ENCODE results near the gene OR10H1.
"Not testable (repeated sequence)": the region's sequence is repeated elsewhere in the genome, so short reads cannot be mapped to it uniquely, and the experiment has no call there.

Gene OR10H1

GRCh38 chr19:15815306-15815705 lies at the start of gene OR10H1:
Gene OR10H1 (minus strand): TSS chr19:15815664. CDS start chr19:15808037, 7,627 bp downstream.
- DNase-seq = no peak

DNA sequence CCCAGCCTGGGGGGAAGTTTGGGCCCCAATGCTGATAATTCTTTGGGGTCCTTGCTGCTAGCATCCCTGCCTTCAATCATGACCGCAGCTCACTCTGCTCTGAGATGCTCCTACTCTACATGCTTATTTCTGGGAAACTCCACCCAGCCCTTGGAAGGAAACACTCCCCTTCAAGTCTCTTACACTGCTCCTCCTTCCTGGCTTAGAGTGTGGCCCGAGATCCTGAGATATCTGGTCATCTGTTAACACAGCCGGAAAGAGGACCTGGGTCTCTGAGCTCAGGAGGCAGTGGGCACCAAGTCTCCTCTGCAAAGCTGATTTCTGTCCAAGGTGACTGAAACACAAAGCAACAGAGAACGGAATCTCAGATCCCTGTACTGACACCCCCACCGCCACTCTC lies 49.4 kb upstream of the OR10H1 start:
- DNase-seq = no peak

- DNase-seq = no peak
Observed at GRCh38 chr19:15863272-15863671, 47.8 kb upstream of the OR10H1 start.

DNA sequence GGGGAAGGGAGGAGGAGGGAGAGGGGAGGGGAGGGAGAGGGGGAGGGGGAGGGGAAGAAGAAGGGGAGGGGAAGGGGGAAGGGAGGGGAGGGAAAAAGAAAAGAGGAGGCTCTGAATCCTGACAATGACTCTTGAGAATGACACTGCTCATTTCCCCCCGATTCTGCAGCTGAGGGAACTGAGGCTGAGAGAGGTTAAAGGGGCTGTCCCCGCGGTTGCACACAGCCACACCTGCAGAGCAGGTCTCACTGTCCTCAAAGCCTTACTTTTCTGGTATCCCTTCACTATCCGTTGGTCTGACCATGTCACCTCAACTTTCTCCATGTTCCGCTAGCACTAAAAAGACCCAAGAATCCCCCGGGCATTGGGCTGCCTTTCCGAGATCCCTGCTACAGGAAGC lies 47.0 kb upstream of the OR10H1 start:
- no peak for DNase-seq

DNA sequence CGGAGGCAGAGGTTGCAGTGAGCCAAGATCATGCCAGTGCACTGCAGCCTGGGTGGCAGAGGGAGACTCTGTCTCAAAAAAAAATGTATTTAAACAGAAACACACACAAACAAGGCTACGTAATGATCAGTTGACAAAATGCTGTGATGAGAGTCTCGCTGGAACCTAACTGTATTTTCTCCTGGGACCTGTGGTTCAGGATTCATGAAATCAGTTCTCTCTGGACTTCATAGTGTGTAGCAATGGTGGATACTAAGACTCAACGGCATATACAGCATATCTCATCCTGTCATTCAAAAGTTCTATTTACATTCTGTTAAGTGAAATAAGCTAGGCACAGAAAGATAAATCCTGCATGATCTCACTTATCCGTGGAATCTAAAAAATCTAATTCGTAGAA lies 45.1 kb upstream of the OR10H1 start:
- no peak for DNase-seq

GRCh38 chr19:15859187-15859586 lies 43.7 kb upstream of the OR10H1 start:
- no peak for DNase-seq

GRCh38 chr19:15850385-15850784 lies 34.9 kb upstream of the OR10H1 start:
- DNase-seq = no peak

DNA sequence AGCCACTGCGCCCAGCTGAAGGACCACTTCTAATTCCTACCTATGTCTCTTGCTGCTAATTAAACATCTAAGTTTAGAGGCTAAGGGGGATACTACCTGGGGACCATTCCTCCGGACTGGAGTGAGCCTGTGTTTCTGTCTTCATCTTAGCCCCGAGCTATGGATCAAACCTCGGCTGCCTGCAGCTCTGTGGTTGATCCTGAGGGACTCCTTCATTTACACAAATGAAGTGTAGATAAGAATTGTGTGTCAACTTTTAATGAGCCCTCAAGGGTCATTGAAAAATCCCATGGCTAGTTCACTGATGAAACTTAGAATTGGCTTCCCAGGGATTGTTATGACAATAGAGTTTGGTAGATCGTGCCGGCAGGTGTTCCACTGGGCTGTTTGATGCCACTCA lies 31.5 kb upstream of the OR10H1 start:
- DNase-seq = no peak

DNA sequence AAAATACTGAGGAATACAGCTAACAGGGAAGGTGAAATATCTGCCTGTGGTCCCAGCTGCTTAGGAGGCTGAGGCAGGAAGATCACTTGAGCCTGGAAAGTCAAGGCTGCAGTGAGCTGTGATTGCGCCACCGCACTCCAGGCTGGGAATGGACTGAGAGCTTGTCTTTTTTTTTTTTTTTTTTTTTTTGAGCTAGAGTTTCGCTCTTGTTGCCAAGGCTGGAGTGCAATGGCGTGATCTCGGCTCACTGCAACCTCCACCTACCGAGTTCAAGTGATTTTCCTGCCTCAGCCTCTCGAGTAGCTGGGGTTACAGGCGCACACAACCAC lies 28.4 kb upstream of the OR10H1 start:
- DNase-seq = not testable (repeated sequence)

GRCh38 chr19:15843203-15843893 lies 27.9 kb upstream of the OR10H1 start:
- DNase-seq = no peak

- no peak for DNase-seq
Observed at GRCh38 chr19:15841875-15842569, 26.6 kb upstream of the OR10H1 start.

DNA sequence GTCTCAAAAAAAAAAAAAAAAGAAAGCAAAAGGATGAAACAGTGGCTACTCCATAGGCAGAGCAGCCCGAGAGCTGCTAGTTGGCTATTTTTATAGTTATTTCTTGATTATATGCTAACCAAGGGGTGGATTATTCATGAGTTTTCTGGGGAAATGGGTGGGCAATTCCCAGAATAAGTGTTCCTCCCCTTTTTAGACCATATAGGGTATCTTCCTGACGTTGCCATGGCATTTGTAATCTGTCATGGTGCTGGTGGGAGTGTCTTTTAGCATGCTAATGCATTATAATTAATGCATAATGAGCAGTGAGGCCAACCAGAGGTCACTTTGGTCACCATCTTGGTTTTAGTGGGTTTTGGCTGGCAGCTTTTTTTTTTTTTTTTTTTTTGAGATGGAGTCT lies 25.4 kb upstream of the OR10H1 start:
- no peak for DNase-seq

DNA sequence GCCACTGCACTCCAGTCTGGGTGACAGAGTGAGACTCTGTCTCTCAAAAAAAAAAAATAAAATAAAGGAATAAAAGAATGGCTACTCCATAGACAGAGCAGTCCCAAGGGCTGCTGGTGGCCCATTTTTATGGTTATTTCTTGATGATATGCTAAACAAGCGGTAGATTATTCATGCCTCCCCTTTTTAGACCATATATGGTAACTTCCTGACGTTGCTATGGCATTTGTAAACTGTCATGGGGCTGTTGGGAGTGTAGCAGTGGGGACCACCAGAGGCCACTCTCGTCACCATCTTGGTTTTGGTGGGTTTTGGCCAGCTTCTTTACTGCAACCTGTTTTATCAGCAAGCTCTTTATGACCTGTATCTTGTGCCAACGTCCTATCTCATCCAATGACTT lies 24.4 kb upstream of the OR10H1 start:
- not testable (repeated sequence) for DNase-seq

DNA sequence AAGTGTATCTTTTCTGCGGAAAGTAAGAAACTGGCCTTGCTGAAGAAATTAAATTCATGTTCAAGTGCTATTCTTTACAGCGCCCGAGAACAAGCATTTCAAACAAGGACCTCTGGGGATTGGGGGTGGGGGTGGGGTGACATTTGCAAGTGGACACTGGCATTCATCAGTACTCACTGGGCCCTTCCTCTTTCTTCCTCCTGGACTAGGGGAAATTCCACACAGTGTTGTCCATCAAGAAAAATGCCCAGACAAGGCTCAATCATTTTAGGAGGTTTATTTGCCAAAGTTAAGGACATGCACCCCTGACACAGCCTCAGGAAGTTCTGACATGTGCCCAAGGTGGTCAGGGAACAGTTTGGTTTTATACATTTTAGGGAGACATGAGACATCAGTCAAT lies 22.9 kb upstream of the OR10H1 start:
- DNase-seq = no peak

GRCh38 chr19:15837221-15837731 lies 21.8 kb upstream of the OR10H1 start:
- DNase-seq = no peak

DNA sequence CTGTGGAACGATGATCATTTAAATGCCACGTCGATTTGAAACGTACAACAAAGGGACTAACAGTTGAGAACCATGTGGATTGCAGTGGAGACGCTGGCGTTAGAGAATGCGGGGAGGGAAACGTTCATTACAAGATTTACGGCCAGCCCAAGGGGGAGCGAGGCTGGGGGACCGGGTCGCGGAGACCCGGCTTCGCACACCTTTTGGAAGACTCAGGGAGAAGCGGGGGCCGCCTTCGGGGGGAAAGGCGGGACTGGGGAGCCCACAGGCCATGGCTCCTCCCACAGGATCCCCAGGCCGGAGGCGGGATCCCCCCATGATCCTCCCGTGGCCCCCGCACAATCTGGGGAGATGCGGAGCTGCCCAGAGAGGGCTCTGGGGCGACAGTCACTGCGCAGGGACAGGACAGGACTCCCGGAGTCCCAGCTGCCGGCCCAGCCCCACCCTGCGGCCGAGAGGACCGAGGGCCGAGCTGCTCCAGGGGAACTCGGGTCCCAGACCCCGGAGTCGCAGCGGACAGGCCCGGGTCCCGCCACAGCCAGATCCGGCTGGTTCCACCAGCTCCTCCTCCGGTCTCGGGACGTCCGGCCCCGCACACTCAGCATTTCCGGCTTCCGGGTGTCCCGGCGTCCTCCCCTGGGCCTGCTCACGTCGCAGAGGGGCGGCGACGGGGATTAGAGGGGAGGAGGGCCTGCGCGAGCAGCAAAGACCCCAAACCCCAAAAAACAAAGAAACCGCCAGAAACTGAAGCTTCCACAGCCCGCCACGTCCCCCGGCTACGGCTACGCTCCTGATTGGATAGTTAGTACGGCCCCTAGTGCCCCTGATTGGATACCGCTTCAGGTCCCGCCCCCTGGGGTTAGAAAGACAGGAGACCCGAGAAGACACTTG lies 21.1 kb upstream of the OR10H1 start:
- peak; percentile 96 for DNase-seq

GRCh38 chr19:15835565-15836329 lies 20.3 kb upstream of the OR10H1 start:
- DNase-seq = peak; percentile 2

DNA sequence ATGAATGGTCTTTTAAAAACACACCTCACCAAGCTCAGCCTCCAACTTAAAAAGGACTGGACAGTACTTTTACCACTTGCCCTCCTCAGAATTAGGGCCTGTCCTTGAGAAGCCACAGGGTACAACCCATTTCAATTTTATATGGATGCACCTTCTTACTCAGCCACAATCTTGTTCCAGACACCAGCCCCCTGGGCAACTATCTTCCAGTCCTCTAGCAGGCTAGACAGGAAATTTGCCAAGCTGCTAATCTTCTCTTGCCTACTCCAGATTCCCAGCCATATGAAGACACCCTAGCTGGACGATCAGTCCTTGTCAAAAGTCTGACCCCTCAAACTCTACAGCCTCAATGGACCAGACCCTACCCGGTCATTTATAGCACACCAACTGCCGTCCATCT lies 18.8 kb upstream of the OR10H1 start:
- DNase-seq = not testable (repeated sequence)

- no peak for DNase-seq
Observed at GRCh38 chr19:15831626-15832025, 16.2 kb upstream of the OR10H1 start.

DNA sequence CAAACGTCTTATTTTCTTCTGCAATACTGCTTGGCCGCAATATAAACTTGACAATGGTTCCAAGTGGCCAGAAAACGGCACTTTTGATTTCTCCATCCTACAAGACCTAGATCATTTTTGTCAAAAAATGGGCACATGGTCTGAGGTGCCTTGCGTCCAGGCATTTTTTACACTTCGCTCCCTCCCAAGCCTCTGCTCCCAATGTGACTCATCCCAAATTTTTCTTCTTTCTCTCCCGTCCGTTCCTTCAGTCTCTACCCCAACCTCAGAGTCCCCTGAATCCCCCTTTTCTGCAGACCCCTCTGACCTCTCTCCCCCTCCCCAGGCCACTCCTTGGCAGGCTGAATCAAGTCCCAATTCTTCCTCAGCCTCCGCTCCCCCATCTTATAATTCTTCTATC lies 14.3 kb upstream of the OR10H1 start:
- DNase-seq = no peak

DNA sequence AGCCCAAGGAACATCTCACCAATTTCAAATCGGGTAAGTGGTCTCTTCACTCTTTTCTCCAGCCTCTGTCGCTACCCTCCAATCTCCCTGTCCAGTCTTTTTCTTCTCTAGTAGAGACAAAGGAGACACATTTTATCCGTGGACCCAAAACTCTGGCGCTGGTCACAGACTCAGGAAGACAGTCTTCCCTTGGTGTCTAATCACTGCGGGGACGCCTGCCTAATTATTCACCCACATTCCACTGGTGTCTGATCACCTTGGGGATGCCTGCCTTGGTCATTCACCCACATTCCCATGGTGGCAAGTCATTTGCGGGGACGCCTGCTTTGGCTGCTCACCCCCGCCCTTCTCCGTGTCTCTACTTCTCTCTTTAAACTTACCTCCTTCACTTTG lies 13.8 kb upstream of the OR10H1 start:
- no peak for DNase-seq

- not testable (repeated sequence) for DNase-seq
Observed at GRCh38 chr19:15828611-15829305, 13.3 kb upstream of the OR10H1 start.
